VCaP (cell line): ENCODE measurements around the gene CAMK2B.

Experiments
- H3K27ac ChIP-seq: fragments of 450-650 bp; 2 replicates; pipeline ENCODE4 v1.5.1; 2017
- CTCF ChIP-seq: fragments of 450-650 bp; conservative IDR thresholded peaks from 2 replicates; pipeline ENCODE4 v1.5.1; 2017; ENCODE audit warnings: mild to moderate bottlenecking, moderate library complexity

The CAMK2B gene

DNA sequence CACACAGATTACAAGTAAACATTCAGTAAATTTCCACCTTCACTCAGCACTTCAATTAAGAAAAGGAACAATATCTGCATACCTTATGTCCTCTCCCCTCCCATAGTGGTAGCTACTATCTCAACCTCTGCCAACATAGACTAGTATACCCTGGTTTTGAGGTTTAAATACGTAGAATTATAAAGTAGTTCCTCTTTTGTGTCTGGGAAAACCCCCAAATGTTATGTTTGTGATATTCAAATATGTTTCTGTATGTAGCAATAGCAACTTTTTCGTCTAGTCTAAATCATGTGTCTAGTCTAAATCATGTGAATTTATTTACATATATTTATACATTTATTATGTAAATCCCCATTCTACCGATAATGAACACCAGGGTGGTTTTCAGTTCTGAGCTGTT lies 13.2 kb upstream of the CAMK2B start:
- TF ChIP-seq CTCF, result no peak

DNA sequence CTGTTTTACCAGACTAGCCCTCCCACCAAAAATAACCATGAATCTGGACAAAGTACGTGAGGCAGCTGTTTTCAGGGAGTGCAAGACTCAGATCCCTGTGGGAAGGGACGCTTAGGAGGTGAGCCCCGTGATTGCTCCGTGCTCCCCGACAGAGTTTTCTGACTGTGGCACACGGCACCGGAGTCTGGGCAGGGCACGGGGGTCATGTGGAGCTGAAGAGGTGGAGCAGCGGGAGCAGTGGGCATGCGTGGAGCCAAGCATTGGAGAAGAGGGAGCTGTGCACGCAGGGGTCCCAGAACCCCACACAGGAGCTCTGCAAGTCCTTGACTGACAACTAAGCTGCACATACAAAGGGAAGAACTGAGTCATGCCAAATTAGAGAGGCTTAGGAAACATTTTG lies 11.1 kb upstream of the CAMK2B start:
- TF ChIP-seq CTCF, result no peak
- no peak overlapping the region for H3K27ac ChIP-seq

More for the DNA sequence above, 13.2 kb upstream of the CAMK2B start:
- H3K27ac ChIP-seq, result no peak overlapping the region

- no peak for TF ChIP-seq CTCF
- no peak overlapping the region for H3K27ac ChIP-seq
Measured at GRCh38 chr7:44335184-44335583, 9.8 kb upstream of the CAMK2B start.

DNA sequence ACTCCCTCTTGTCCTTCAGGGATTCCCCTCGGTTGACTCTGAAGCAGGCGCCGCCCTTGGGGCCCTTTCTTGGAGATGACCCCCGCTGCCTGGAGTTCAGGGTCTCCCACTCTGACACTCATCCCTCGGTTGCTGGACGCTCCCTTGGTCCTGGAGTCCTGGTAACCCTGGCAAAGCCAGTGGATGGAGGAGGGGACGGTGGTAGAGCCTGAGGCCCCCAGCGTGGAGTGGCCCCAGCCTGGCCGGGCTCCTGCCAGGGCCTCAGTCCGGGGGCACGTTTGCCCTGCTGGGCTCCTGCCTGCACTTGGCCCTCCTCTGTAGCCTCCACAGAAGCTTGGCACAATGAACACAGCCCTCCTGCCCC lies 9.3 kb upstream of the CAMK2B start:
- no peak overlapping the region for H3K27ac ChIP-seq
- no peak for TF ChIP-seq CTCF

DNA sequence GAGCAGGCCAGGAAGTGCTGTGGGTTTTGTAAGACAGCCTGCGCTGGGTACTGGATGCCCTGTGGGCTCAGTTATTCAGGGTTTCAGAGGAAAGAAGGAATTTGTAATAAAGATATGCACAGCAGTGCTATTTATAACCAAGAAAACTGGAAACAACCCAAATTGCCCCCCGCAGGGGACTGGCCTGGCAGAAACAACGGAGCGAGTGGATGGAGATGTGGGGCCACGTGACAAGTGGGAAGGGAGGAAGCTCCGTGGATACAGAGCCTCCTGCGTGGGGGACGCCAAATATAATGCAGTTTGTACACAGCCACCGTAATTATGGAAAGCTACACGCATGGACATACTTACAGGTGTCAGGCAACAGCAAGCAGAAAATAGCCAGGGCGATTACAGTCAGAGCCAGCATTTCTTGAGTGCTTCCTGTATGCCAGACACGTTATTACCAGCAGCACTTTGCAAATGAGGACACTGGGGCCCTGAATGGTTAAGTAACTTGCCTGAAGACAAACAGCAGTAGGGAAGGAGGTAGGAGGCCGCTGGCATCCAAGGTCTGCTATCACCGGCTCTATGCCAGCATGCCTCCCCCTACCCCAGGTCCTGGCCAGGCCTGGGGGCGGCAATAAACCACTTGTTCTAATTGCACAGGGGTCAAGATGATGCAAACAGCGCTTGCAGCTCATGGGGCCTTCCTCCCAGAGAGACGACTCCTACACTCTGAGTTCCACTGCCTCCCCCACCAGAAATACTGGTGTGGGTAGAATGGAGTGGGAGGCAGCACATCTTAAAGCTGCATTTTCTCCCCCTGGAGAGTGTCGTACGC lies 8.7 kb upstream of the CAMK2B start:
- H3K27ac ChIP-seq, result no peak overlapping the region
- TF ChIP-seq CTCF, result no peak

DNA sequence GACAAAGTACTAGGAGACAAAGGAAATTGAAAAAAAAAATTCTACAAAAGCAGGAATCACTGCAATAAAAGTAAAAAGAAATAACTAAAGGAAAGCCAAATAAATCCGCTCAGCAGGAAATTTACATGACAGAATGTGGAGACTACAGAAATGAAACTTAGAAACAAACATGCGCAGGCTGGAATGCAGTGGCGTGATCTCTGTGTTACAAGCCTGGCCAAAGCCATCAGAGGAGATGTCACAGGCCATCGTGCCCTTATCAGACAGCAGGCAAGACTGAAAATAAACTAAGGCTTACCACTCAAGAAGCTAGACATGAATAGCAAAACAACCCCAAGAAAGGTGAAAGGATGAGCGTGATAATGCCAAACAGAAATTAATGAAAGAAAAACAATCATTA lies 6.3 kb upstream of the CAMK2B start:
- no peak for TF ChIP-seq CTCF

GRCh38 chr7:44330331-44330730 lies 4.9 kb upstream of the CAMK2B start:
- H3K27ac ChIP-seq, result no peak overlapping the region
- TF ChIP-seq CTCF, result no peak

More for the DNA sequence above, 6.3 kb upstream of the CAMK2B start:
- no peak overlapping the region for H3K27ac ChIP-seq
